Astrocyte (in vitro differentiated cells and primary cell): ENCODE data around the gene GNA15.

Source experiments
- EZH2 ChIP-seq: IDR thresholded peaks from 2 replicates; pipeline ENCODE4 v1.6.1; 2012; ENCODE audit warnings: mild to moderate bottlenecking, low read length, inconsistent platforms; ENCODE audit not compliant: insufficient read depth
- TF ChIP-seq, protein P1 (sequence below): IDR thresholded peaks from 2 replicates; pipeline ENCODE4 v1.5.1; 2011; ENCODE audit warnings: low read depth, mild to moderate bottlenecking, inconsistent platforms, low read length, moderate library complexity; ENCODE audit not compliant: insufficient read depth

DNA sequence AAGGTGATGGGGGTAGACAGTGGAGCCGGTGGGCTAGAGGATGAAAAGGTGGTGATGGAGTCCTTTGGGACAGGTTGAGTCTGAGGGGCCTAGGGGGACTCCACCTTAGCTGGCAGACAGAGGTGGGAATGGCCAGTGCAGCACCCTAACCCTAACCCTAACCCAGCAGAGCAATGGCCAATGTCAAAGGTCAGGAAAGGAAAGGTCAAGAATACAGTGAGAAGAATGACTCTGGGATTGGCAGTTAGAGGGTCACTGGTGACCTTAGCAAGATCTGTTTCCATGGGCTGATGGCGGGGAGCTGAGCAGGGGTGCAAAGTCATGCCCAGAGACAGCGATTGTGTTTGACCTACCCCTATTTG lies 16.6 kb downstream of the GNA15 start:
- TF ChIP-seq, protein P1, sequence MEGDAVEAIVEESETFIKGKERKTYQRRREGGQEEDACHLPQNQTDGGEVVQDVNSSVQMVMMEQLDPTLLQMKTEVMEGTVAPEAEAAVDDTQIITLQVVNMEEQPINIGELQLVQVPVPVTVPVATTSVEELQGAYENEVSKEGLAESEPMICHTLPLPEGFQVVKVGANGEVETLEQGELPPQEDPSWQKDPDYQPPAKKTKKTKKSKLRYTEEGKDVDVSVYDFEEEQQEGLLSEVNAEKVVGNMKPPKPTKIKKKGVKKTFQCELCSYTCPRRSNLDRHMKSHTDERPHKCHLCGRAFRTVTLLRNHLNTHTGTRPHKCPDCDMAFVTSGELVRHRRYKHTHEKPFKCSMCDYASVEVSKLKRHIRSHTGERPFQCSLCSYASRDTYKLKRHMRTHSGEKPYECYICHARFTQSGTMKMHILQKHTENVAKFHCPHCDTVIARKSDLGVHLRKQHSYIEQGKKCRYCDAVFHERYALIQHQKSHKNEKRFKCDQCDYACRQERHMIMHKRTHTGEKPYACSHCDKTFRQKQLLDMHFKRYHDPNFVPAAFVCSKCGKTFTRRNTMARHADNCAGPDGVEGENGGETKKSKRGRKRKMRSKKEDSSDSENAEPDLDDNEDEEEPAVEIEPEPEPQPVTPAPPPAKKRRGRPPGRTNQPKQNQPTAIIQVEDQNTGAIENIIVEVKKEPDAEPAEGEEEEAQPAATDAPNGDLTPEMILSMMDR: no peak
- TF ChIP-seq EZH2: no peak
